Measurements from ENCODE around the gene GUCA2A.
"Not testable (repeated sequence)": the region's sequence is repeated elsewhere in the genome, so short reads cannot be mapped to it uniquely, and the experiment has no call there.

Gene GUCA2A, protein sequence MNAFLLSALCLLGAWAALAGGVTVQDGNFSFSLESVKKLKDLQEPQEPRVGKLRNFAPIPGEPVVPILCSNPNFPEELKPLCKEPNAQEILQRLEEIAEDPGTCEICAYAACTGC

DNA sequence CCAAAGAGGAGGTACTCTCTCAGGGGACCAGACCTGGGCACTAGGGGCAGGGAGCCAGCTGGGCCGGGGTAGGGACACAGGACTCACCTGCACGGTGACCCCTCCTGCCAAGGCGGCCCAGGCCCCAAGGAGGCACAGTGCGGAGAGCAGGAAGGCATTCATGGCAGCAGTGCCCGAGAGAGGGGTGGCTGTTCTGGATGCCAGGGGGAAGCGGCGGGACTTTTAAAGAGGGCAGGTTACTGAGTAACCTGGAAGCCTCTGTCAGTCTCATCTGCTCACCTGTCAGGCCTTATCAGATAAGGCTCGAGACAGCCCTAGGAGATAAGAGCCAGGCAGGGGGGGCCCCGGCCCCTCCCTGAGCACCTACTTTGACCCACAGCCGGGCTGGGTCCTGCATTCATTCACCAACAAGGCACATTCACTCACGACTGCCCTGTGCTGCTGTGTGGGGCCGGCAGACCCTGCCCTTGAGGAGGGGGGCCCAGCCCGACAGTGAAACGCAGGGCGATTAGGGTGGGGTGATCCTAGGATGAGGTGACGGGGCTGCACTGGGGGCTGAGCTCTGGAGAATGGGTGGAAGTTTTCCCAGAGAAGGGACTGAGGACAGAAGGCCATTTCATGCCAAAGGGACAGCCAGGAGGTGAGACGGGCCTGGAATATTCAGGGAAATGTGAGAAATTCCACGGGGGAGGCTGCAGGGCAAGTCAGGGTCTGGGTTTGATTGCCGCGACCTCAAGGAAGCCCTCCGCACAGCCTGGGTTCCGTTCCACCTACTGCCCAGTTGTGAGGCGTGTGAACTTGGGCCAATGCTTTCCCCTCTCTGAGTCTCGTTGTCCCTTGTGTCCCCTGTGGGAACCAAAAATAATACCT, at the start of gene GUCA2A:
Gene GUCA2A (minus strand): TSS at position 195 of the 870 bp plus-strand sequence. CDS start 33 bp downstream, at position 162.
- FAIRE-seq: no peak

GRCh38 chr1:42211224-42211623, 46.7 kb upstream of the GUCA2A start:
- FAIRE-seq: no peak

- FAIRE-seq: no peak
Observed at GRCh38 chr1:42210421-42211133, 46.0 kb upstream of the GUCA2A start.

DNA sequence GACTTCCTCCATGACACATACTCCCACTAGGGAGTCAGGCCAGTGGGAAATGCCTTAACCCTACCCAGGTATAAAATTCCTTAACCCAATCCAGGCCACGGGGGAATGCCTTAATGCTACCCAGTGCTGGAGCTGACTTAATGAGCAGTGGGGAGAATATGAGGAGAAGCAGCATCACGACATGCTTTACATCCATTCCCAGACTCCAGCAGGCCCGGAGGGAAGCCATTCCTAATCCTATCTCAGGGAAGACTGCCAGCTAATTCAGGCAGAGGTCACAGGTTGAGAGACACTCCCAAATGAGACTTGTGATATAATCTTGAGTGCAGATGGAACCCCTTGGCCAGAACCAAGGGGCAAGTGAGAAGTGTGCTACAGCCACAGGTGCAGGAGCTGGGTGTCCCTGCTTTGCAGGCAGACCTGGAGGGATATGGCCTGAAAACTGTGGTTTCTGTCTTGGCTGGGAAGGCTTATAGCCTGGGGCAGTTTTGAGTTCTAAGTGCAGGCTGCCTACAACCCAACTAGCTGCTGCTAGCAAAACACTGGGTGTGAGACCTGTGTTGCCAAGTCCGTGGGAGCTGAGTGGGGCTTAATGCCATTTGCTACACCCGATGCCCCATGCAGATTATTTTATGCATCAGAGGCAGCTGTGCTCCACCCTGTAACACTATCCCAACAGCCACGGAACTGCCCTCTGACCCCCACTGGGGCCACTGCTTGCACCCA, 45.1 kb upstream of the GUCA2A start:
- no peak for FAIRE-seq

DNA sequence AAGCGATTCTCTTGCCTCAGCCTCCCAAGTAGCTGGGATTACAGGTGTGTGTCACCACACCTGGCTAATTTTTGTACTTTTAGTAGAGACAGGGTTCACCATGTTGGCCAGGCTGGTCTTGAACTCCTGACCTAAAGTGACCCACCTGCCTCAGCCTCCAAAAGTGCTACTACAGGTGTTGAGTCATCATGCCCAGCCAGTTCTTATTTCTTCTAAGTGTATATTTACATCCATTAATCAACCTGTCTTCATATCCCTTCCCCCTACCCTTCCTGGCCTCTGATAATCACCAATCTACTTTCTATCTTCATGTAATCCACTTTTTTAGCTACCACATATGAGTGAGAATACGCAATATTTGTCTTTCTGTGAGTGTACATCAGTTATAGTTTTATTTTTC, 42.4 kb upstream of the GUCA2A start:
- FAIRE-seq: not testable (repeated sequence)

DNA sequence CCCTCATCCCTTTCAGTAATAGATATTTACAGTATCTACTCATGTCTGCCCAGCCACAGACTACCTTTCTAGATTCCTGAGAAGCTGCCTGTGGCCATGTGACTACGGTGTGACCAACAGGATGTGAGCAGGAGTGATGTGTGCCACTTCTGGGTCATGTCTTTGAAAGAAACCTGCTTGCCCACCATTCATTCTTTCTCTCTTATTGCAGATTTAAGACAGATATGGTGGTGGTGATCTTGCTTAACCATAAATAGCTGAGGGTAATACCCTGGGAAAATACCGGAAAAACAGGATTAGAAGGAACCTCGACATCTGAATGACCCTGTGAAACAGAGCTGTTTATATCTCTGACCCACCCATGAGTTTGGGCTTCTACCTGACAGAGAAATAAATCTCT, 41.6 kb upstream of the GUCA2A start:
- no peak for FAIRE-seq

DNA sequence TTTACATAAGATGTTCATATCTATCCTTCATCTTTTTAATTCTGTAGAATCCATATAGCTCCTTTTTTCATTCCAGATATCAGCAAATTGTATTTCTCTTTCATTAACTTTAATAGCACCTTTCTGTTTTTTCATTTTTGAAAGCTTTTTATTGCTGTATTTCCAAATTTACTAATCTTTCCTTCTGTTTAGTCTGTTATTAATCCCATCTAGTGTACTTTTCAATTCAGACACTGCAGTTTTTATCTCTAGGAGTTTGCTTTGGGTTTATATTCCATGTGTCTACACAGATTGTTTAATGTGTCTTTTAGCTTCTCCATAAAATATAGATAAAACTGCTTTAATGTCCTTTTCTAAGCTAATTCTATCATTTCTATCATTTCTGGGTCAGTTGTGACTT, 37.4 kb upstream of the GUCA2A start:
- no peak for FAIRE-seq

DNA sequence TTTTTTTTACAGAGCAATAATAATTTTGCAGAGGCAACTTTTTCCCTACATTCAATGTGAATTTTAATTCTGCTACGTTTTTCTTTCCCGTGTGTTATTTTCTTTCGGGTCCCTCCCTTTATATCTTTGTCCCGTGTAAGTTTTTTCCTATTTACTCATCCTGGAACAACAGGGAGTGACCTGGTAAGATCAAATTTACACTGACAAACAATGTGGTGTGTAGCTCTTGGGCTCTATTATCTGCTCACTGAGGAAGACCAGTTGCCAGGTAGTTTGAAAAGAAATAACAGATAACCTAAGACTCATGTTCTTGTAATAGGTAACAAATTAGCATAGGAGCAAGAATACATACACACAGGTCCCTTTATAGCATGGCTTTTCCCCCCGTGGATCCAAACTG, 33.7 kb upstream of the GUCA2A start:
- FAIRE-seq: no peak

- FAIRE-seq: no peak
Observed at GRCh38 chr1:42195841-42196240, 31.3 kb upstream of the GUCA2A start.

DNA sequence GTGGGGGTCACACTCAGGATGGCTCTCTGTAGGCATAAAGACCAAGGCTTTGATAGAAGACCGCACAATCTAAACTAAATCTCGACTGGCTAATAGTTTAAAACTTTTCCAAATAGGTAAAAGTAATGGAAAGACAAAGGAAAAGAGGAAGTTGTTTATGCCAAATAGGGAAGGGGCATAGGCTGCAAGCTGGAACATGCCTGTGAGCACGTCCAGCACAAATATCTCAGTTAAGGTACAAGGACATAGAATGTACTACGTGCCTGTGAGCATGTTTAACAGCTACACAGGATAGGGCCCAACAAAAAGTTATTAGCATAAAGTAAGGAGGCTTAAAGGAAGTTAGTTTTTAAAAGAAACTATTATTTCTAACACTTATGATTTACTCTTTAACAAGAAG, 27.6 kb upstream of the GUCA2A start:
- no peak for FAIRE-seq

DNA sequence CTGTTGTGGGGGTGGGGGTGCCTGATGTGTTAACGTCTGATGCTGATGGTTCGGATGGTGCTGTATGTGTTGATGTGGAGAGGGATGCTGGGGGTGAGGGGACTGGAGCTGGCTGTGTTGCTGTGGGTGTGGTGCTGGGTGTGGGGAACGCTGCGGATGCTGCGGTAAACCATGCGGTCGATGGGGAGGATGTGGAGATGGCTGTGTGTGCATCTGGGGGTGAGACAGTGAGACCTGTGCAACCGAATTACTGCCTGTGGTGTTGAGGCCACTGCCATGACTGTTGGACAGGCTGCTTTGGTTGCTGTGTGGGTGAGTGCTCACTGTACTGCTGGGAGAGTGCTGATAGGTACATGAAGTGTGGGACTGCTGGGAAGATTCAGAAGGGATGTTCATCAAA, 26.8 kb upstream of the GUCA2A start:
- FAIRE-seq: no peak

DNA sequence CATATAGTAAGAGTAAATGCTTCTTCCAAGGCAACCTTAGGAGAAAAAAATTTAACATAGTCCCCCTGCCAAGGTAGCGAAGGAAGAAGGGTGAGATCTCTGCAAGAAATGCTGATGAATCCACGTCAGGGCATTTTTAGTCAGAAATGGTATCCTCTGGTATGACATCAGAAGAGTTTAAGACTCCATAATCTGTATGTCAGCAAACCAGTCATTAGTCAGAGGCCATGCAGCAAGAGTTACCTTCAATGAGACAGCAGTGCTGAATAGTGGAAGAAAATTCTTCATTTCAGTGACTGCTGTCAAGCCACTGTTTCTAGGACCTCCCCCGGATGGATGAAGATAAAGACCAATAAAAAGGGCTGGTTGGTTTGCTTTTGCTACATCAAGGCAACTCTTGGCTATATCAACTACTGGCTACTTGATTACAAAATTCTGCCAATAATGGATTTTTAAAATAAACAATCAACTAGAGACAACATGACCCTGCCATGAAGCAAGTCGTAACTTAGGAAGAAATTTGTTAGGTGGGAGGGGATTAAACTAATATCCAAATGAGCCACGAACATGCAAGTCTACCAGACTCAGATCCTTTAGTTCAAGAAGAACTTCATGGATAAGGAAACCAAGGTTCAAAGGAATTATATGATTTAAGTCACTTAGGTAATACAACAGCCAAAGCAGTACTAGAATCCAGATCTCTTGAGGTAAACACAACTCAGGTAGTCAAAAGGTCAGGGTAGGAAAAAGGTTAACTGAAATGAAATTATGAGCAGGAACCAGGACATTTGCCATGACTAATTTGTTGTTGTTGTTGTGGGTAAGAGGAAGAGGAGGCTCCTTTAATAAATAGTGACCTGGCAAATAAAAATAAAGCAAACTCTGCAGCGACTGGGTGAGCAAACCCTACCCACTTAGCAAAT, 25.6 kb upstream of the GUCA2A start:
- FAIRE-seq: no peak

GRCh38 chr1:42186152-42186551, 21.6 kb upstream of the GUCA2A start:
- FAIRE-seq: no peak

DNA sequence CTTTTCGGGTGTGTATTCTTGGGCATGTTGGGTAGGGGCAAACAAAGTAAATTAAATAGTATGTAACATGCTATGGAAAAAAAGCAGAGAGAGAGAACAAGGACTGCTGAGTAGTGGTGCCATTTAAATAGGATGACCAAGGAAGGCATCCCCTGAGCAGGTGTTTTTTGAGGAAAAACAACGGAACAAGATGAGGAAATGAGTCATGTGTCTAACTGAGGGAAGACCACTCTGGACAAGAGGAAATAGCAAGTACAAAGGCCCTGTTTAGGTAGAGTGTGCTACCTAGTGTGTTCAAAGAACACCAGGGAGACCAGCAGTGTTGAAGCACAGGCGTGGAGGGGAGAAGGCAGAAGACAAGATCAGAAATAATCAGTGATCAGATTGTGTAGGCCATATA, 20.1 kb upstream of the GUCA2A start:
- FAIRE-seq: no peak

DNA sequence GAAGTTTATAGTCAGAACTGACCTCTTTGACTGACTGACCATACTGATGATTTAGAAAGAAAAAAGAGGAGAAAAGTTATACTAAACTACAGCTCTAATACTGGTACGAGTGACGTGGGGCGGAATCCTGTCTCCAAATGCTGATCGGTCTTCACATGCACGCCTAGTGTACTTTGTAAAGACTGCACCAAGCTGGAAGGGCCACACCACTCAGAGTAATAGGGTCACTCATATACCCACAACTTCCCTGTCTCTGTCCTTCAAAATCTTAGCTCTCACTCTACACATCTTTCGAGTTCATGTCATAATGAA, 19.4 kb upstream of the GUCA2A start:
- no peak for FAIRE-seq

GRCh38 chr1:42183210-42183956, 18.8 kb upstream of the GUCA2A start:
- FAIRE-seq: no peak

DNA sequence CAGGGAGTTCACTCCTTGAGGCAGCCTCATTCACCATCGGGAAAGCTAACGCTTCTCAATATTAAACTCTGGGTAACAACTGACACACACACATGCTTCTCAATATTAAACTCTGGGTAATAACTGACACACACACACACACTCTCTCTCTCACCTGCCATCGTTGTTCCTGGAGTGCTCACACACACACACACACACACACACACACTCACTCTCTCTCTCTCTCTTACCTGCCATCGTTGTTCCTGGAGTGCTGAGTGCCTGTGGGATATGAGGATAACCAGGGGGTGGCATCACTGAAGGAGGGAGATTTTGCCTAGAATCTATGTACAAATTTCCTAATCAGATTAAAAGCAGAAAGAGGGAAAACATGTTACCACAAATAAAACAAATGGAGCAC, 17.1 kb upstream of the GUCA2A start:
- no peak for FAIRE-seq

GRCh38 chr1:42179900-42180329, 15.4 kb upstream of the GUCA2A start:
- no peak for FAIRE-seq

DNA sequence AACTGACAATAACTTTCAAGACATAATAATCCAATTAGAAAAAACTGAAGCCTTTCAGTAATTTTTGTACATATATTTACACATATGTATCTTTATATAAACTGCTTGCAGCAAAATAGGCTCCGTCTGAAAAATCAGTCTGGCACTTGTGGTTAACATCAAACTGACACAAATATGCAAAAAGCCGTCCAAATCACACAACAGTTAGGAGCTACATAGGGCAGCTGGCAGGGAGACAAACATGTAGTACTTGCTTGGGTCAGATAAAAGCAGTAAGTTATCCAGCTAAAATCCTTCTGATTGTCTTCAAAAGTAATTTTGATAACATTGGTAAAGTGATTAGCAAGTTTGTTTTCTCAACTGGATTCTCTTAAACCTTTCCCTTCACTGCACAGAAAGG, 14.7 kb upstream of the GUCA2A start:
- FAIRE-seq: no peak

- FAIRE-seq: no peak
Observed at GRCh38 chr1:42178249-42178648, 13.7 kb upstream of the GUCA2A start.

GRCh38 chr1:42177541-42177981, 13.0 kb upstream of the GUCA2A start:
- no peak for FAIRE-seq
